ENCODE data around the gene CPNE8.

Gene CPNE8

DNA sequence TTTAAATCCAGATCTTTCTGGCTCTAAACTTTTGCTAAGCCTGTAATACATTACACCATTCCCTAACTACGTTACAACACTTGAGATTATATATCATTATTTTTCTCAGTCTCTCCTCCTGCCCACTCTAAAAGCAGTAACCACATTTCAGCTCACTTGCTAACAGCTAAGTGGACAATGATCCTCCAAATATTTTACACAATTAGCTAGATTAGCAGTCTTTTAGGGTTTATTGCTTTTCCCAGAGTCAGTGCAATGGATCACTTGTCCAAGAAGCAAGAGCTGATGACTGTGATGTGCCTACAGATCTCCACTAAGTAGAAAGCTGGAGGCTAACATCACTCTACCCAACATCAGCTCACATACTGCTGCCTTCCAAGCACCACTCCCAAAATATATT lies 17.6 kb downstream of the CPNE8 start:
- in situ Hi-C loops (cut with MboI; ENCODE audit: low pct_unique_long_range_greater_than_20kb, low sequenced_read_pairs, unreplicated experiment) = no loop called here
- TF ChIP-seq CTCF (IDR thresholded peaks at IDR 0.05; ENCODE audit: extremely low read depth, insufficient read depth, missing control alignments) = no peak
- DNase-seq (ENCODE audit: low spot score) = no peak

GRCh38 chr12:38886931-38887330 lies 18.5 kb downstream of the CPNE8 start:
- TF ChIP-seq CTCF (IDR thresholded peaks at IDR 0.05; ENCODE audit: extremely low read depth, insufficient read depth, missing control alignments) = no peak
- in situ Hi-C loops (cut with MboI; ENCODE audit: low pct_unique_long_range_greater_than_20kb, low sequenced_read_pairs, unreplicated experiment) = no loop called here
- DNase-seq (ENCODE audit: low spot score) = no peak

DNA sequence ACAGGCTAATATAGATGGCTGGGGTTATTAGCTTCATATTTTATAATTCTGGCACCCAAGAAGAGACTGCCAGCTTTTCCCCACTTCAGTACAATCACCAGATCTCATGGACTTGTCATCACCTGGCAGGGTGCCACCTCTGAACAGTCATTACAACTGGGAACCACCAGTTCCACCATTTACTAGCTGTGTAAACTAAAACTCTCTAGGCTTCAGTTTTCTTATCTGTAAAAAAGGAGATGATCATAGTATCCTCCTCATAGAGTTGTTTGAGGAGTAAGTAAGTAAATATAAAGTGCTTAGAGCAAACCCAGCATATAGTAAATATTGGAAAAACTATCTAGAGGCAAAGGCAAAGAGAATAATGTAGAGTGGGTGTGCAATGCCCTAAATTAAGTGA lies 19.3 kb downstream of the CPNE8 start:
- no peak for TF ChIP-seq CTCF (IDR thresholded peaks at IDR 0.05; ENCODE audit: extremely low read depth, insufficient read depth, missing control alignments)
- in situ Hi-C loops (cut with MboI; ENCODE audit: low pct_unique_long_range_greater_than_20kb, low sequenced_read_pairs, unreplicated experiment) = no loop called here
- no peak for DNase-seq (ENCODE audit: low spot score)

- TF ChIP-seq CTCF (IDR thresholded peaks at IDR 0.05; ENCODE audit: extremely low read depth, insufficient read depth, missing control alignments) = no peak
- in situ Hi-C loops (cut with MboI; ENCODE audit: low pct_unique_long_range_greater_than_20kb, low sequenced_read_pairs, unreplicated experiment) = no loop called here
- DNase-seq (ENCODE audit: low spot score) = no peak
Measured at GRCh38 chr12:38884666-38885065, 20.7 kb downstream of the CPNE8 start.

DNA sequence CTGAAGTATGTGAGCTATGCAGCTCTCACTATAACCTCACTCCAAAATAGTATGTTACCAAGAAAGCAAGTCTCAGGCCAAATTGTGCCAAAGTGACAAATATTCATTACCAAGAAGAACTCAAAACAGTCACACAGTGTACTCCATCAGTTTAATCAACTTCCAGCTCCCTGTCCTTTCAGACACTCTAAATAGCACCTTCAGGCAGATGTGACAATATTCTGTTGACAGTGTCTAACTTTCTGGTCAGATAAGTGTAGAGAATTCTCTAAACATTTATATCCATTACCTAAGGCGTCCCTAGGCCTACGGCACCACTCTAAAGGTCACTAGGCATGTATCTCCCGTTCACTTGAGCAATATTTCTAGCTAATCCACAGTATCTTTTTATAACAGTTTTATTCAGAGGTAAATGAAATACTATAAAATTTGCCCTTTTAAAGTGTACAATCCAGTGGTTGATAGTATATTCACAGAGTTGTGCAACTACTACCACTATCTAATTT lies 21.7 kb downstream of the CPNE8 start:
- in situ Hi-C loops (cut with MboI; ENCODE audit: low pct_unique_long_range_greater_than_20kb, low sequenced_read_pairs, unreplicated experiment) = no loop called here
- no peak for DNase-seq (ENCODE audit: low spot score)
- no peak for TF ChIP-seq CTCF (IDR thresholded peaks at IDR 0.05; ENCODE audit: extremely low read depth, insufficient read depth, missing control alignments)

- no peak for TF ChIP-seq CTCF (IDR thresholded peaks at IDR 0.05; ENCODE audit: extremely low read depth, insufficient read depth, missing control alignments)
- in situ Hi-C loops (cut with MboI; ENCODE audit: low pct_unique_long_range_greater_than_20kb, low sequenced_read_pairs, unreplicated experiment) = no loop called here
- DNase-seq (ENCODE audit: low spot score) = no peak
Measured at GRCh38 chr12:38880288-38880687, 25.1 kb downstream of the CPNE8 start.

GRCh38 chr12:38878986-38879385 lies 26.4 kb downstream of the CPNE8 start:
- in situ Hi-C loops (cut with MboI; ENCODE audit: low pct_unique_long_range_greater_than_20kb, low sequenced_read_pairs, unreplicated experiment) = no loop called here
- DNase-seq (ENCODE audit: low spot score) = no peak
- TF ChIP-seq CTCF (IDR thresholded peaks at IDR 0.05; ENCODE audit: extremely low read depth, insufficient read depth, missing control alignments) = no peak

Measured in GM13977 (cell line).